Colon (tissue), 2 donors: ENCODE data around the gene WASHC4.
"Not testable (repeated sequence)": the region's sequence is repeated elsewhere in the genome, so short reads cannot be mapped to it uniquely, and the experiment has no call there.

ENCODE experiments used
- FAIRE-seq: peaks from 2 replicates; lab custom pipeline; 2012; peaks lifted over from hg19 to GRCh38; lab: Jason Lieb, UNC
- donor health status: control.
- donor health status: control.

The WASHC4 gene

GRCh38 chr12:105090361-105090760, 17.2 kb upstream of the WASHC4 start:
- no peak for FAIRE-seq

GRCh38 chr12:105091476-105092206, 15.9 kb upstream of the WASHC4 start:
- no peak for FAIRE-seq

GRCh38 chr12:105092336-105092735, 15.2 kb upstream of the WASHC4 start:
- no peak for FAIRE-seq

- not testable (repeated sequence) for FAIRE-seq
These were observed 12.2 kb upstream of the WASHC4 start for GRCh38 chr12:105095338-105095737.

- no peak for FAIRE-seq
These were observed 8.2 kb upstream of the WASHC4 start for GRCh38 chr12:105099356-105099755.

GRCh38 chr12:105100207-105100985, 7.1 kb upstream of the WASHC4 start:
- FAIRE-seq, result no peak

- no peak for FAIRE-seq
These were observed 6.5 kb upstream of the WASHC4 start for GRCh38 chr12:105100998-105101397.

GRCh38 chr12:105102673-105103072, 4.9 kb upstream of the WASHC4 start:
- no peak for FAIRE-seq

- FAIRE-seq, result no peak
These were observed 2.8 kb upstream of the WASHC4 start for GRCh38 chr12:105104762-105105161.

- FAIRE-seq, result no peak
These were observed 910 bp upstream of the WASHC4 start for GRCh38 chr12:105106621-105107020.

GRCh38 chr12:105107171-105107493, 399 bp upstream of the WASHC4 start:
- FAIRE-seq, result no peak

- FAIRE-seq, result no peak
These were observed 2.1 kb downstream of the WASHC4 start for GRCh38 chr12:105109465-105110212.

GRCh38 chr12:105110851-105111250, 3.3 kb downstream of the WASHC4 start:
- FAIRE-seq, result no peak

GRCh38 chr12:105113094-105113493, 5.6 kb downstream of the WASHC4 start:
- FAIRE-seq, result no peak

- FAIRE-seq, result no peak
These were observed 9.4 kb downstream of the WASHC4 start for GRCh38 chr12:105116969-105117368.

GRCh38 chr12:105120551-105120950, 13.0 kb downstream of the WASHC4 start:
- no peak for FAIRE-seq

GRCh38 chr12:105138248-105138647, 30.7 kb downstream of the WASHC4 start:
- no peak for FAIRE-seq

- FAIRE-seq, result no peak
These were observed 33.9 kb downstream of the WASHC4 start for GRCh38 chr12:105141320-105141922.

- FAIRE-seq, result no peak
These were observed 34.7 kb downstream of the WASHC4 start for GRCh38 chr12:105142259-105142658.

GRCh38 chr12:105156260-105156659, 48.7 kb downstream of the WASHC4 start:
- peak; percentile 92 for FAIRE-seq

GRCh38 chr12:105157606-105158005, 50.1 kb downstream of the WASHC4 start:
- FAIRE-seq, result no peak

GRCh38 chr12:105158876-105159275, 51.3 kb downstream of the WASHC4 start:
- FAIRE-seq, result no peak

GRCh38 chr12:105162174-105162573, 54.6 kb downstream of the WASHC4 start:
- FAIRE-seq, result no peak
